Measurements from ENCODE around the gene VIPR2.
A peak's percentile ranks its signal among the peaks of the same experiment; 100 is the strongest.

The VIPR2 gene

GRCh38 chr7:159094919-159095915 is 49.5 kb downstream of the VIPR2 start:
- H2BK120ac ChIP-seq (ENCODE audit: low read depth, low read length) = no peak overlapping the region
- no peak overlapping the region for H2AK5ac ChIP-seq (ENCODE audit: low read depth, low read length)
- H2BK12ac ChIP-seq (ENCODE audit: low read length) = no peak overlapping the region
- no peak overlapping the region for H4K8ac ChIP-seq (ENCODE audit: low read depth, low read length)
- no peak overlapping the region for H2BK5ac ChIP-seq (ENCODE audit: low read length)
- no peak overlapping the region for H3K18ac ChIP-seq (ENCODE audit: low read length)
- no peak overlapping the region for H2AFZ ChIP-seq (ENCODE audit: low read length)
- H3K36me3 ChIP-seq (replicated peaks in 1 of 2; ENCODE audit: control insufficient read depth in 2 of 2, insufficient read depth in 2 of 2, low read length in 2 of 2) = no peaks in the 10 kb centered on the region
- H3K79me1 ChIP-seq (ENCODE audit: low read depth, low read length) = no peaks in the 10 kb centered on the region
- H3K4me3 ChIP-seq (ENCODE audit: low read length in 2 of 2) = no peak overlapping the region
- H2BK15ac ChIP-seq (ENCODE audit: low read length) = no peak overlapping the region
- peaks cover 0 to 15% of the 10 kb centered on the region in 2 donors for H3K4me1 ChIP-seq (ENCODE audit: control insufficient read depth in 2 of 2, insufficient read depth in 1 of 2, low read depth in 1 of 2, low read length in 2 of 2)
- H3K9me3 ChIP-seq (replicated peaks in 1 of 2; ENCODE audit: control insufficient read depth in 2 of 2, insufficient read depth in 1 of 2, low read depth in 1 of 2, low read length in 2 of 2) = peaks cover 0 to 2% of the 10 kb centered on the region in 2 donors
- no peak for DNase-seq (ENCODE audit: low spot score)
- H3K27me3 ChIP-seq (ENCODE audit: control insufficient read depth in 3 of 3, insufficient read depth in 3 of 3, low read depth in 1 of 3, low read length in 3 of 3) = peaks cover 0 to 8% (median 0%) of the 10 kb centered on the region in 3 experiments
- H3K4ac ChIP-seq (ENCODE audit: low read length) = no peak overlapping the region
- no CpG with 5 or more reads among the region's 17 CpGs for WGBS, 2 donors (ENCODE audit: extremely low coverage in 2 of 2, insufficient read length in 2 of 2, insufficient replicate concordance in 1 of 2)
- H3K14ac ChIP-seq (ENCODE audit: low read length) = no peak overlapping the region
- no peak overlapping the region for H3K9ac ChIP-seq (ENCODE audit: low read depth, low read length, poor library complexity)
- H4K91ac ChIP-seq (ENCODE audit: low read depth, low read length, poor library complexity) = no peak overlapping the region
- no peak overlapping the region for H3K27ac ChIP-seq (replicated peaks; ENCODE audit: low read length)
- H3K23ac ChIP-seq (ENCODE audit: low read depth, low read length, poor library complexity) = no peak overlapping the region
- H3K4me2 ChIP-seq (ENCODE audit: insufficient read depth, low read length, poor library complexity, severe bottlenecking) = no peak overlapping the region

GRCh38 chr7:159094023-159094740 is 50.5 kb downstream of the VIPR2 start:
- peaks cover 0 to 8% (median 0%) of the 10 kb centered on the region in 3 experiments for H3K27me3 ChIP-seq (ENCODE audit: control insufficient read depth in 3 of 3, insufficient read depth in 3 of 3, low read depth in 1 of 3, low read length in 3 of 3)
- no peak overlapping the region for H3K9ac ChIP-seq (ENCODE audit: low read depth, low read length, poor library complexity)
- peaks cover 0 to 15% of the 10 kb centered on the region in 2 donors for H3K4me1 ChIP-seq (ENCODE audit: control insufficient read depth in 2 of 2, insufficient read depth in 1 of 2, low read depth in 1 of 2, low read length in 2 of 2)
- H2BK12ac ChIP-seq (ENCODE audit: low read length) = no peak overlapping the region
- H3K4ac ChIP-seq (ENCODE audit: low read length) = no peak overlapping the region
- no peak overlapping the region for H2BK120ac ChIP-seq (ENCODE audit: low read depth, low read length)
- no peak overlapping the region for H2AFZ ChIP-seq (ENCODE audit: low read length)
- H3K36me3 ChIP-seq (replicated peaks in 1 of 2; ENCODE audit: control insufficient read depth in 2 of 2, insufficient read depth in 2 of 2, low read length in 2 of 2) = no peaks in the 10 kb centered on the region
- no peak overlapping the region for H4K8ac ChIP-seq (ENCODE audit: low read depth, low read length)
- no peak overlapping the region for H3K14ac ChIP-seq (ENCODE audit: low read length)
- H4K91ac ChIP-seq (ENCODE audit: low read depth, low read length, poor library complexity) = no peak overlapping the region
- H2AK5ac ChIP-seq (ENCODE audit: low read depth, low read length) = no peak overlapping the region
- no peak overlapping the region for H2BK15ac ChIP-seq (ENCODE audit: low read length)
- H3K9me3 ChIP-seq (replicated peaks in 1 of 2; ENCODE audit: control insufficient read depth in 2 of 2, insufficient read depth in 1 of 2, low read depth in 1 of 2, low read length in 2 of 2) = peaks cover 0 to 2% of the 10 kb centered on the region in 2 donors
- no peak for DNase-seq (ENCODE audit: low spot score)
- no peak overlapping the region for H3K4me3 ChIP-seq (ENCODE audit: low read length in 2 of 2)
- WGBS, 2 donors (ENCODE audit: extremely low coverage in 2 of 2, insufficient read length in 2 of 2, insufficient replicate concordance in 1 of 2) = no CpG with 5 or more reads among the region's 16 CpGs
- H2BK5ac ChIP-seq (ENCODE audit: low read length) = no peak overlapping the region
- H3K18ac ChIP-seq (ENCODE audit: low read length) = peak overlapping the region; percentile 24
- no peak overlapping the region for H3K27ac ChIP-seq (replicated peaks; ENCODE audit: low read length)
- H3K4me2 ChIP-seq (ENCODE audit: insufficient read depth, low read length, poor library complexity, severe bottlenecking) = no peak overlapping the region
- H3K23ac ChIP-seq (ENCODE audit: low read depth, low read length, poor library complexity) = no peak overlapping the region
- H3K79me1 ChIP-seq (ENCODE audit: low read depth, low read length) = no peaks in the 10 kb centered on the region

GRCh38 chr7:159093351-159093971 is 51.2 kb downstream of the VIPR2 start:
- Histone ChIP-seq H2BK5ac (ENCODE audit: low read length) (no peak overlapping the region), H3K4me1 (ENCODE audit: control insufficient read depth in 2 of 2, insufficient read depth in 1 of 2, low read depth in 1 of 2, low read length in 2 of 2) (peaks cover 0 to 15% of the 10 kb centered on the region in 2 donors), H3K36me3 (replicated peaks in 1 of 2; ENCODE audit: control insufficient read depth in 2 of 2, insufficient read depth in 2 of 2, low read length in 2 of 2) (no peaks in the 10 kb centered on the region), H2AFZ (ENCODE audit: low read length) (no peak overlapping the region), H2AK5ac (ENCODE audit: low read depth, low read length) (no peak overlapping the region), H2BK12ac (ENCODE audit: low read length) (no peak overlapping the region), H2BK120ac (ENCODE audit: low read depth, low read length) (no peak overlapping the region), H3K4me2 (ENCODE audit: insufficient read depth, low read length, poor library complexity, severe bottlenecking) (no peak overlapping the region), H3K27me3 (ENCODE audit: control insufficient read depth in 3 of 3, insufficient read depth in 3 of 3, low read depth in 1 of 3, low read length in 3 of 3) (peaks cover 0 to 8% (median 0%) of the 10 kb centered on the region in 3 experiments), H3K9ac (ENCODE audit: low read depth, low read length, poor library complexity) (no peak overlapping the region), H4K8ac (ENCODE audit: low read depth, low read length) (no peak overlapping the region), H3K27ac (replicated peaks; ENCODE audit: low read length) (no peak overlapping the region), H3K23ac (ENCODE audit: low read depth, low read length, poor library complexity) (no peak overlapping the region), H3K18ac (ENCODE audit: low read length) (peak overlapping the region; percentile 44), H4K91ac (ENCODE audit: low read depth, low read length, poor library complexity) (no peak overlapping the region), H2BK15ac (ENCODE audit: low read length) (peak overlapping the region; percentile 82), H3K79me1 (ENCODE audit: low read depth, low read length) (no peaks in the 10 kb centered on the region), H3K9me3 (replicated peaks in 1 of 2; ENCODE audit: control insufficient read depth in 2 of 2, insufficient read depth in 1 of 2, low read depth in 1 of 2, low read length in 2 of 2) (peaks cover 0 to 2% of the 10 kb centered on the region in 2 donors), H3K4ac (ENCODE audit: low read length) (no peak overlapping the region), H3K14ac (ENCODE audit: low read length) (no peak overlapping the region), H3K4me3 (ENCODE audit: low read length in 2 of 2) (no peak overlapping the region)
- no peak for DNase-seq (ENCODE audit: low spot score)
- whole genome bisulfite sequencing, 2 donors (ENCODE audit: extremely low coverage in 2 of 2, insufficient read length in 2 of 2, insufficient replicate concordance in 1 of 2) = no CpG with 5 or more reads among the region's 31 CpGs
